Heart right ventricle (tissue), 16 donors: Measurements from ENCODE around the gene MACROH2A1. TPM values are rescaled to one million over a fixed set of nuclear protein-coding genes. Genes with fewer than 3 reads are reported as not detected.

ENCODE experiments used
- ATAC-seq, 8 donors: fragments of 200-7000 bp; cut with Tn5 transposase; one replicate each; pipeline ENCODE4 v1.9.1; 2020; ENCODE audit warnings: mild to moderate bottlenecking in 8 of 8, moderate library complexity in 8 of 8, moderate number of reproducible peaks in 1 of 8
- DNase-seq, 2 donors: peaks; one replicate each; pipeline ENCODE4 v3.0.0-alpha.2; 2020
- H3K27ac ChIP-seq, 10 donors: fragments of 200-600 bp; sonication (generic) in 2 of 10; one replicate each; pipeline versions ENCODE4 v1.5.0 to v1.8.0; 2020 to 2022; ENCODE audit warnings: mild to moderate bottlenecking in 3 of 10
- H3K27me3 ChIP-seq, 7 donors: fragments of 200-600 bp; one replicate each; pipeline ENCODE4 v1.8.0; 2021 to 2022; ENCODE audit warnings: mild to moderate bottlenecking in 2 of 7
- H3K36me3 ChIP-seq, 9 donors: fragments of 200-600 bp; sonication (generic) in 1 of 9; one replicate each; pipeline versions ENCODE4 v1.5.0 to v1.8.0; 2020 to 2022; ENCODE audit warnings: mild to moderate bottlenecking in 2 of 9
- H3K4me1 ChIP-seq, 9 donors: fragments of 200-600 bp; sonication (generic) in 1 of 9; one replicate each; pipeline versions ENCODE4 v1.5.0 to v1.8.0; 2020 to 2022; ENCODE audit warnings: mild to moderate bottlenecking in 4 of 9
- H3K4me3 ChIP-seq, 10 donors: fragments of 200-600 bp; sonication (generic) in 2 of 10; one replicate each; pipeline versions ENCODE4 v1.5.0 to v1.8.0; 2020 to 2022; ENCODE audit warnings: mild to moderate bottlenecking in 7 of 10, moderate library complexity in 2 of 10
- H3K9me3 ChIP-seq, 11 donors: fragments of 200-600 bp in 10 of 11; sonication (generic) in 2 of 11; one replicate each; pipeline versions ENCODE4 v1.5.0 to v1.8.0; 2013 to 2022; ENCODE audit warnings: mild to moderate bottlenecking in 2 of 11, control low read depth in 1 of 11, moderate library complexity in 1 of 11
- WGBS, 2 donors: extraction: QIAGEN DNeasy Blood & Tissue Kit; methylation state at CpG; one replicate each; pipeline ENCODE4 v1.1.7; 2013; ENCODE audit warnings: inconsistent platforms in 1 of 2; 5-methylcytosine and 5-hydroxymethylcytosine counted together
- intact Hi-C, 10 donors: fragments of 100-400 bp; cut with DNase I; formaldehyde crosslinking; loops; one replicate each; pipeline versions ENCODE4 v1.11.1 to v1.14.2; 2022
- polyA plus RNA-seq, 2 donors: library from polyadenylated mRNA; stranded (reverse); fragments of 200-250 nt; gene quantifications; one replicate each; pipeline ENCODE4 v1.2.3, GENCODE V29; 2013
- total RNA-seq, 10 donors: library from RNA; stranded (reverse); fragmentation: NEBNext Ultra II Directional in 3 of 10; extraction: Animal tissue kit (Norgen Biotek cat#: 25700) in 3 of 10; gene quantifications; one replicate each; pipeline versions ENCODE4 v1.2.1 to v1.2.4, GENCODE V29; 2021 to 2023
- TF ChIP-seq, protein P1 (sequence below), 9 donors: fragments of 200-600 bp; sonication (generic) in 2 of 9; IDR thresholded peaks; one replicate each; pipeline versions ENCODE4 v1.5.0 to v1.8.0; 2021 to 2022; ENCODE audit warnings: antibody characterized with exemption in 9 of 9, mild to moderate bottlenecking in 5 of 9, moderate library complexity in 1 of 9
- donor health status: Arrhythmogenic right ventricular cardiomyopathy.
- donor health status: ischemic (EF 13 %, LVEDD 7.1; RV severe dilation, severe dysfunction).
- donor health status: healthy with polysubstance abuse.
- donor health status: DM: no; HTN: yes; CAD: no.
- donor health status: DM: no; HTN: no; CAD: no.
- donor health status: ischemic (EF 25% LVEDD 6.9; RV normal size, moderate dysfunction).
- donor health status: ischemic (EF 25% LVEDD 5.7; RV mildly dilated, moderate dysfunction).
- donor health status: healthy.
- donor health status: DM: yes; HTN: yes; CAD: no.
- donor health status: Ischemic cardiomyopathy.
- donor health status: ischemic (EF 35%, LVEDD 5.7; RV mildly dilated, moderate dysfunction).
- donor health status: nonischemic (EF 11% LVEDD 7.7; RV severe dilation, severe dysfunction).
- donor health status: DM: yes; HTN: yes; CAD: no.
- donor health status: PGD.
- donor health status: ischemic (EF 29% LVEDD 5.4; RV normal size, mild dysfunction).
- donor health status: nonischemic (EF 23%, LVEDD 6.1; RV moderate dilation, normal function).

MACROH2A1 gene
- total and polyA plus RNA-seq, 12 donors: 80.0 to 152 (median 101) TPM

DNA sequence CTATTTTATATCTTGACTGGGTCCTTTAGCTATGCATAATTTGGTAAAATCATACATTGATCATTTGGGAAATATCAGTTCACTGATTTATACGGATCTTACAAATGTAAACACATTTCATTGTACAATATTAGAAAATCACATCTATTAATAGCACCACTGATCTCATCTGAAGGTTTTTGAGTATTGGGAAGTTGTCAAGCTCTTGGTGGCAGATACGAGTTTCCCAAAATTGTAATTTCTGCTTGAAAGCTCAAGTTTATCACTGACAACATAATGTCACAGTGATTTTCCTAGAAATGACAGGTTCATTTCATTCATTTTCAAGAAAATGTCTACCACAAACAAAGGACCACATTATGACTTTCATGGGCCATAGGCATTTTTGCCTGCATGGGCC is 3.0 kb upstream of the MACROH2A1 start:
- intact Hi-C loops: no loop called here
- no peak for ATAC-seq
- Histone ChIP-seq H3K9me3 (peaks cover 0 to 9% (median 0%) of the 10 kb centered on the region in 11 donors), H3K36me3 (no peaks in the 10 kb centered on the region), H3K4me1 (peaks cover 8 to 24% (median 21%) of the 10 kb centered on the region in 9 donors), H3K27ac (no peak overlapping the region), H3K27me3 (no peaks in the 10 kb centered on the region), H3K4me3 (no peak overlapping the region)
- DNase-seq: no peak
- 87 to 91% methylated on average over 2 of the region's 2 CpGs for WGBS, 2 donors
- TF ChIP-seq, protein P1, sequence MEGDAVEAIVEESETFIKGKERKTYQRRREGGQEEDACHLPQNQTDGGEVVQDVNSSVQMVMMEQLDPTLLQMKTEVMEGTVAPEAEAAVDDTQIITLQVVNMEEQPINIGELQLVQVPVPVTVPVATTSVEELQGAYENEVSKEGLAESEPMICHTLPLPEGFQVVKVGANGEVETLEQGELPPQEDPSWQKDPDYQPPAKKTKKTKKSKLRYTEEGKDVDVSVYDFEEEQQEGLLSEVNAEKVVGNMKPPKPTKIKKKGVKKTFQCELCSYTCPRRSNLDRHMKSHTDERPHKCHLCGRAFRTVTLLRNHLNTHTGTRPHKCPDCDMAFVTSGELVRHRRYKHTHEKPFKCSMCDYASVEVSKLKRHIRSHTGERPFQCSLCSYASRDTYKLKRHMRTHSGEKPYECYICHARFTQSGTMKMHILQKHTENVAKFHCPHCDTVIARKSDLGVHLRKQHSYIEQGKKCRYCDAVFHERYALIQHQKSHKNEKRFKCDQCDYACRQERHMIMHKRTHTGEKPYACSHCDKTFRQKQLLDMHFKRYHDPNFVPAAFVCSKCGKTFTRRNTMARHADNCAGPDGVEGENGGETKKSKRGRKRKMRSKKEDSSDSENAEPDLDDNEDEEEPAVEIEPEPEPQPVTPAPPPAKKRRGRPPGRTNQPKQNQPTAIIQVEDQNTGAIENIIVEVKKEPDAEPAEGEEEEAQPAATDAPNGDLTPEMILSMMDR (IDR thresholded peaks at IDR 0.05): no peak

DNA sequence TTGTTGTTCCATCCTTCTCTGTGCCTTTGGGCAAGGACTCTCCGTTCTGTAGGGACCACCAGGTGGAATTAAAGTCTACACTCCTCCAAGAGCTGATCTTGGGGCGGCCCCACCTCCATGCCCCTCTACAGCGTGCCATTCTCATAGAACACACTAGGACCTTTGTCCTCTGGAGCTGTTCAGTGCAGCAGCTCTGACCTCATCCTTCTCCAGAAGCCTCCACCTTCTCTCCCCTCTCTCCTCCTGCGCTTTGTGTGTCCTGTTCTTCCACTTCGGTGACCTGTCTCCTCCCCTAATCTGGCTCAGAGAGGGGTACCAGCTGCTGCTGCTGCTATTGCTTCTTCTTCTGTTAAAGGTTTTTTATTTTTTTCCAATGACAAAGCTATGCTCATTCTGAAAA is 1.8 kb upstream of the MACROH2A1 start:
- ATAC-seq: no peak
- Histone ChIP-seq H3K4me1 (peaks cover 18 to 35% (median 33%) of the 10 kb centered on the region in 9 donors), H3K9me3 (peaks cover 0 to 9% (median 0%) of the 10 kb centered on the region in 11 donors), H3K27ac (no peak overlapping the region), H3K36me3 (no peaks in the 10 kb centered on the region), H3K27me3 (no peaks in the 10 kb centered on the region), H3K4me3 (no peak overlapping the region)
- TF ChIP-seq, protein P1 (IDR thresholded peaks at IDR 0.05): no peak
- no peak for DNase-seq
- intact Hi-C loops: no loop called here
- WGBS, 2 donors: 58 to 70% methylated on average over 5 of the region's 5 CpGs

DNA sequence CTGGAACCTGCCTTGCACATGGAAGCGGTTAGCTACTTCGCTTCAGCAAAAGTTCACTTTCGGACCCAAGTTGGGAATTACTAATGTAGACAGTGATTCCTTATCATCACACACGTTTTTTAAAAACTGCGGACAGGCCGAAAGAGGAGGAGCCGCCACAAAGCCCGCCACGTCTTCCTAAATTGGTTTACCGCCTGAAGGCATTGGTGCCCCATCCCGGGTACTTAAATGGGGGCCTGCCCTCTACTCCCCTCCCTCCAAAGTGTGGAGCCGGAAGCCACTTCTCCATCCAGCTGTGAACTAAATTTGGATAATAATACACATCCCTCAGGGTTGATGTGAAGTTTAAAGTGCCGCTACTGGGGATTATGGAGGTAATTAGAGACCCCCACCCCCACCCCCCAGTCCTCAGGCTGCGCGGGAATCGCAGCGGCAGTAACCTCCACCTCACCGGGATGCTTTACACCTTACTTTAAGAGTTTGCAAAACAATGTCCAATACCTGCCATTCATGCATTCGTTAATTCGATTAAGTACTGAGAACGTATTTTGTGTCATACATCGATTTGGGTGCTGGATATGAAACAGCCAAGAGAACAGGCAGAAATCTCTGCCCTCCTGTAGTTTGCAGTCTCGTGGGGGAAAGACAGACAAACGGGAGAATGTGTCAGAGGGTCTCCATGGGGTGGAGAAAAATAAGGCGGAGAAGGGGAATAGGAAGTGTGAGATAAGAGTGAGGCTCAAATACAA is 937 bp upstream of the MACROH2A1 start:
- Histone ChIP-seq H3K9me3 (peaks cover 0 to 5% (median 0%) of the 10 kb centered on the region in 11 donors), H3K4me1 (peaks cover 22 to 44% (median 42%) of the 10 kb centered on the region in 9 donors), H3K27ac (peak overlapping the region in 9 of 10 donors; percentile 92 to 98 (median 94)), H3K27me3 (no peaks in the 10 kb centered on the region), H3K4me3 (peak overlapping the region; percentile 62 to 99 (median 94)), H3K36me3 (no peaks in the 10 kb centered on the region)
- intact Hi-C loops: loop anchor here in 2 of 10 donors (2.0 kb wide), 1 partner anchor 43 kb away; no protein-coding TSS in a partner anchor
- DNase-seq: no peak
- TF ChIP-seq, protein P1 (IDR thresholded peaks at IDR 0.05): no peak
- WGBS, 2 donors: 34 to 36% methylated on average over 25 of the region's 25 CpGs
- ATAC-seq: peak in 1 of 8 donors; percentile 1

DNA sequence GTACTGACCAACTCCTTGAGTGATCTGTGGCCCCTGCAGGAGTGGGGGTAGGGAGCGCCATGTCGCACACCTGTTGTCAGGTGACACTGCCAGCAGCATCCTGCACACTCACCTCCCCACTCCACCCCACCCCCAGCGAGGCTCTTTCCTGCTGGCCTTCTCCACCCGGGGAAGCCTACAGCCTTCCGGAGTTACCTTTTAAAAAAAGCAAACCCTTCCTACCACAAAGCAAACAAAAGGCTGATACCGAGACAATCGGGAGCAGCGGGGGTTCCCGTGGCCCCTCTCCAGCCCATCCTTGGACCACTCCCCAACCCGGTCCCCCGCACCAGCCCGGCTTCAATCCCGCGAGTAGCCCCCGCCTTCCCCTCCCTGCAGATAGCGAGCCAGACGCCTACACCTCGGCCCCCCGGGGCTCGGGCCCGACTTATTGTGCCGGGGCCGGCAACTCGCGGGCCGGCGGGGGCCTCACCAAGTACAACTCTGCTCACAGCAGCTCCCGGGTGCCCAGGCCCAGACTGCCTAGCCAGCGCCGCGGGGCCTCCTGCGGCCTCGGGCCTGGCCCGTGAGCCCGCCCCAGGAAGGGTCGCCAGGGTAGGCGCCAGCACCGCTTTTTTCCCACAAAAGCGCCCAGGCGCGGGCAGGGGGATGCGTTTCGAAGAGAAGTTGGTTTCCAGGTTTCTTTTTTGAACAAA is 724 bp downstream of the MACROH2A1 start:
- Histone ChIP-seq H3K4me1 (peaks cover 28 to 61% (median 58%) of the 10 kb centered on the region in 9 donors), H3K9me3 (no peaks in the 10 kb centered on the region), H3K4me3 (peak overlapping the region; percentile 62 to 99 (median 94)), H3K36me3 (peaks cover 0 to 4% (median 0%) of the 10 kb centered on the region in 9 donors), H3K27me3 (no peaks in the 10 kb centered on the region), H3K27ac (peak overlapping the region; percentile 72 to 98 (median 94))
- ATAC-seq: peak in 7 of 8 donors; percentile 10 to 54 (median 31)
- TF ChIP-seq, protein P1 (IDR thresholded peaks at IDR 0.05): no peak
- intact Hi-C loops: loop anchor here in 2 of 10 donors (2.0 kb wide), 1 partner anchor 42 kb away; no protein-coding TSS in a partner anchor
- peak in 1 of 2 donors; percentile 23 for DNase-seq
- 0% methylated on average over 42 to 43 of the region's 43 CpGs for WGBS, 2 donors
